B cell (primary cell): ENCODE data around the gene TMEM115. TPM values are rescaled to one million over a fixed set of nuclear protein-coding genes. Genes with fewer than 3 reads are reported as not detected.

ENCODE experiments used
- ATAC-seq: fragments of 200-7000 bp; cut with Tn5 transposase; one replicate; pipeline ENCODE4 v1.10.0; 2021; ENCODE audit warnings: low read depth, mild to moderate bottlenecking, moderate number of reproducible peaks, moderate library complexity
- CTCF ChIA-PET: fragments of 350-600 bp; sonication (Branson Sonifier 250); formaldehyde crosslinking; loops from one replicate; lab custom pipeline; 2021; ENCODE audit warnings: antibody characterized with exemption, inconsistent platforms; lab: Charles Lee
- POLR2A ChIA-PET: fragments of 350-600 bp; sonication (Branson Sonifier 250); formaldehyde crosslinking; loops from one replicate; lab custom pipeline; 2021; ENCODE audit warnings: antibody characterized with exemption; lab: Charles Lee
- DNase-seq: peaks from one replicate; pipeline ENCODE4 v3.0.0; 2013
- H2AFZ ChIP-seq: 2 replicates; pipeline ENCODE4 v1.6.1; 2012; ENCODE audit warnings: mild to moderate bottlenecking, low read depth, low read length; ENCODE audit not compliant: insufficient read depth, poor library complexity, severe bottlenecking
- H3K27ac ChIP-seq, 2 donors: 1 replicate in 1 of 2; 2 replicates in 1 of 2; pipeline ENCODE4 v1.5.1; 2012 to 2013; ENCODE audit warnings: low read length in 2 of 2, mild to moderate bottlenecking in 2 of 2, moderate library complexity in 1 of 2
- H3K27me3 ChIP-seq, 4 experiments: fragments of 200-600 bp in 1 of 4; sonication (generic) in 1 of 4; replicated peaks in 1 of 4; 1 replicate in 2 of 4; 2 replicates in 2 of 4; pipeline versions ENCODE4 v1.6.1 to v1.7.0; 2013 to 2016; ENCODE audit warnings: low read length in 3 of 4, mild to moderate bottlenecking in 2 of 4, mixed read lengths in 1 of 4, moderate library complexity in 1 of 4; ENCODE audit not compliant: insufficient read depth in 4 of 4, control insufficient read depth in 3 of 4; ENCODE audit errors: control extremely low read depth in 1 of 4
- H3K36me3 ChIP-seq, 2 experiments: replicated peaks in 1 of 2; 1 replicate in 1 of 2; 2 replicates in 1 of 2; pipeline versions ENCODE4 v1.6.1 to v1.7.1; 2013; ENCODE audit warnings: low read length in 1 of 2; ENCODE audit not compliant: insufficient read depth in 2 of 2, control insufficient read depth in 1 of 2; ENCODE audit errors: control extremely low read depth in 1 of 2, extremely low read depth in 1 of 2
- H3K4me1 ChIP-seq, 2 donors: fragments of 200-600 bp in 1 of 2; sonication (generic) in 1 of 2; 1 replicate in 1 of 2; 2 replicates in 1 of 2; pipeline versions ENCODE4 v1.5.1 to v1.6.1; 2013 to 2017; ENCODE audit warnings: low read length in 2 of 2; ENCODE audit not compliant: control insufficient read depth in 2 of 2, insufficient read depth in 2 of 2
- H3K4me2 ChIP-seq: replicated peaks from 2 replicates; pipeline ENCODE3; 2012; ENCODE audit warnings: mild to moderate bottlenecking, low read depth, low read length; ENCODE audit not compliant: poor library complexity, severe bottlenecking
- H3K4me3 ChIP-seq, 5 experiments: fragments of 200-600 bp in 1 of 5; sonication (generic) in 1 of 5; 1 replicate in 3 of 5; 2 replicates in 2 of 5; pipeline versions ENCODE4 v1.5.1 to v1.7.0; 2011 to 2016; ENCODE audit warnings: low read length in 4 of 5, mild to moderate bottlenecking in 4 of 5, low read depth in 2 of 5, control low read depth in 1 of 5, moderate library complexity in 1 of 5; ENCODE audit not compliant: insufficient read depth in 1 of 5; ENCODE audit errors: control extremely low read depth in 1 of 5, extremely low read depth in 1 of 5
- H3K79me2 ChIP-seq: fragments of 200-600 bp; sonication (generic); one replicate; pipeline ENCODE4 v1.6.0; 2016; ENCODE audit warnings: low read length; ENCODE audit not compliant: control insufficient read depth, insufficient read depth
- H3K9ac ChIP-seq: fragments of 200-600 bp; sonication (generic); 2 replicates; pipeline ENCODE4 v1.6.1; 2017; ENCODE audit warnings: mild to moderate bottlenecking, low read length, moderate library complexity
- H3K9me3 ChIP-seq, 3 donors: one replicate each; pipeline versions ENCODE4 v1.6.1 to v1.7.1; 2013; ENCODE audit warnings: low read length in 2 of 3; ENCODE audit not compliant: control insufficient read depth in 2 of 3, insufficient read depth in 1 of 3; ENCODE audit errors: control extremely low read depth in 1 of 3
- H4K20me1 ChIP-seq: 2 replicates; pipeline ENCODE4 v1.6.0; 2012; ENCODE audit warnings: mild to moderate bottlenecking, low read length; ENCODE audit not compliant: insufficient read depth, control insufficient read depth, poor library complexity, severe bottlenecking
- H3K27ac Mint-ChIP-seq: one replicate; pipeline ENCODE4 v1.8.0; 2021; ENCODE audit warnings: mixed read lengths
- H3K27me3 Mint-ChIP-seq: one replicate; pipeline ENCODE4 v1.8.0; 2021; ENCODE audit warnings: mixed read lengths
- H3K4me1 Mint-ChIP-seq: one replicate; pipeline ENCODE4 v1.8.0; 2021; ENCODE audit warnings: mixed read lengths
- H3K4me3 Mint-ChIP-seq: one replicate; pipeline ENCODE4 v1.8.0; 2021; ENCODE audit warnings: mixed read lengths
- H3K9me3 Mint-ChIP-seq: one replicate; pipeline ENCODE4 v1.8.0; 2022; ENCODE audit warnings: mixed read lengths; ENCODE audit not compliant: insufficient read depth
- CTCF ChIP-seq: fragments of 200-600 bp; IDR thresholded peaks from one replicate; pipeline ENCODE4 v1.8.0; 2022; ENCODE audit warnings: antibody characterized with exemption, mild to moderate bottlenecking
- EZH2 ChIP-seq: IDR thresholded peaks from 2 replicates; pipeline ENCODE4 v1.6.1; 2012; ENCODE audit warnings: borderline replicate concordance, low read depth, mild to moderate bottlenecking, moderate library complexity, low read length; ENCODE audit not compliant: insufficient read depth, poor library complexity, severe bottlenecking
- WGBS: methylation state at CpG from one replicate; pipeline ENCODE4 v1.1.5; 2013; ENCODE audit warnings: missing lambda C conversion rate; ENCODE audit not compliant: insufficient coverage; 5-methylcytosine and 5-hydroxymethylcytosine counted together
- intact Hi-C: fragments of 100-400 bp; cut with micrococcal nuclease; formaldehyde crosslinking; loops from one replicate; pipeline ENCODE4 v1.10.0; 2022
- polyA plus RNA-seq: library from polyadenylated mRNA; depleted of rRNA; stranded (reverse); fragments of >200 nt; gene quantifications from 2 replicates; pipeline ENCODE4 v1.2.3, GENCODE V29; 2012
- total RNA-seq, 2 donors: library from RNA; stranded (reverse); fragments of 120-200 nt in 1 of 2; gene quantifications; 1 replicate in 1 of 2; 2 replicates in 1 of 2; pipeline versions ENCODE4 v1.2.3 to v1.2.4, GENCODE V29; 2013 to 2022

Gene TMEM115
- total and polyA plus RNA-seq, 2 donors (not counting 1 experiment from before 2014, with no cell fraction given) = 19.8 to 27.2 TPM

GRCh38 chr3:50358355-50358910 lies 888 bp downstream of the TMEM115 start:
- peaks cover 5 to 35% of the 10 kb centered on the region in 2 experiments for H3K36me3 ChIP-seq
- DNase-seq (no peak), ATAC-seq (no peak)
- TF ChIP-seq EZH2 (no peak), CTCF (no peak)
- peaks cover 49% of the 10 kb centered on the region for H3K4me1 Mint-ChIP-seq
- peak overlapping the region; percentile 60 to 81 for H3K27ac ChIP-seq
- POLR2A ChIA-PET = no interaction called here
- H3K9me3 ChIP-seq = no peaks in the 10 kb centered on the region
- peaks cover 54% of the 10 kb centered on the region for H4K20me1 ChIP-seq
- peak overlapping the region; percentile 82 for H3K27ac Mint-ChIP-seq
- peak overlapping the region; percentile 94 for H3K4me2 ChIP-seq
- no peaks in the 10 kb centered on the region for H3K27me3 Mint-ChIP-seq
- H3K79me2 ChIP-seq = peaks cover 49% of the 10 kb centered on the region
- no peaks in the 10 kb centered on the region for H3K27me3 ChIP-seq
- H2AFZ ChIP-seq = peak overlapping the region; percentile 80
- no peaks in the 10 kb centered on the region for H3K9me3 Mint-ChIP-seq
- H3K4me3 Mint-ChIP-seq = peak overlapping the region; percentile 99
- 82% methylated on average over 16 of the region's 24 CpGs for WGBS
- CTCF ChIA-PET = interaction anchor here (5.2 kb wide), 1 partner anchor 10 kb away, joined by 27 read pairs; no protein-coding TSS in a partner anchor
- intact Hi-C loops = loop anchor here (2.0 kb wide), 2 partner anchors 22 to 1026 kb away; partner anchors contain the start of gene MANF
- H3K4me3 ChIP-seq = peak overlapping the region; percentile 19 to 93 (median 85)
- peaks cover 27 to 37% of the 10 kb centered on the region in 2 donors for H3K4me1 ChIP-seq
- peak overlapping the region; percentile 74 for H3K9ac ChIP-seq

GRCh38 chr3:50357481-50357880 lies 1.8 kb downstream of the TMEM115 start:
- intact Hi-C loops = no loop called here
- no peak for DNase-seq
- Histone ChIP-seq H4K20me1 (peaks cover 64% of the 10 kb centered on the region), H3K79me2 (peaks cover 54% of the 10 kb centered on the region), H3K4me3 (peak overlapping the region in 1 of 5 experiments; percentile 88), H3K27me3 (no peaks in the 10 kb centered on the region), H3K4me1 (peaks cover 27 to 37% of the 10 kb centered on the region in 2 donors), H3K27ac (peak overlapping the region in 1 of 2 donors; percentile 81), H2AFZ (no peak overlapping the region), H3K9me3 (no peaks in the 10 kb centered on the region), H3K9ac (peak overlapping the region; percentile 74), H3K36me3 (peaks cover 5 to 44% of the 10 kb centered on the region in 2 experiments), H3K4me2 (peak overlapping the region; percentile 94)
- H3K9me3 Mint-ChIP-seq = no peaks in the 10 kb centered on the region
- 100% methylated on average over 1 of the region's 1 CpG for WGBS
- CTCF ChIA-PET = interaction anchor here (5.2 kb wide), 1 partner anchor 9 kb away, joined by 27 read pairs; no protein-coding TSS in a partner anchor
- H3K27me3 Mint-ChIP-seq = no peaks in the 10 kb centered on the region
- TF ChIP-seq EZH2 = no peak
- TF ChIP-seq CTCF = no peak
- POLR2A ChIA-PET = interaction anchor here (1.2 kb wide), 1 partner anchor 9 kb away, joined by 3 read pairs; no protein-coding TSS in a partner anchor
- H3K4me3 Mint-ChIP-seq = peak overlapping the region; percentile 99
- ATAC-seq = no peak
- peaks cover 50% of the 10 kb centered on the region for H3K4me1 Mint-ChIP-seq
- H3K27ac Mint-ChIP-seq = peak overlapping the region; percentile 70
